RWPE2 (cell line): ENCODE data around the gene SPEF2.

Source experiments
- ATAC-seq: fragments of 200-7000 bp; cut with Tn5 transposase; 3 replicates; pipeline ENCODE4 v1.9.1; 2021; ENCODE audit warnings: low read depth
- DNase-seq: peaks from one replicate; pipeline ENCODE4 v3.0.0-alpha.2; 2020; ENCODE audit warnings: low spot score
- H3K27ac ChIP-seq: fragments of 450-650 bp; 2 replicates; pipeline ENCODE4 v1.5.1; 2017; ENCODE audit warnings: mild to moderate bottlenecking; ENCODE audit not compliant: poor library complexity, severe bottlenecking
- H3K27me3 ChIP-seq: fragments of 250-450 bp; sonication (Bioruptor Pico); 2 replicates; pipeline ENCODE4 v1.5.1; 2021; ENCODE audit warnings: mild to moderate bottlenecking, moderate library complexity; ENCODE audit not compliant: insufficient read depth, poor library complexity, severe bottlenecking
- H3K36me3 ChIP-seq: fragments of 250-450 bp; sonication (Bioruptor Pico); 2 replicates; pipeline ENCODE4 v1.5.1; 2020; ENCODE audit warnings: low read depth, mild to moderate bottlenecking, moderate library complexity
- H3K4me1 ChIP-seq: fragments of 250-450 bp; sonication (Bioruptor Pico); 2 replicates; pipeline ENCODE4 v1.5.1; 2021; ENCODE audit warnings: mild to moderate bottlenecking, moderate library complexity; ENCODE audit not compliant: insufficient read depth, poor library complexity, severe bottlenecking
- H3K4me3 ChIP-seq: fragments of 250-450 bp; sonication (Bioruptor Pico); 2 replicates; pipeline ENCODE4 v1.5.1; 2021; ENCODE audit warnings: mild to moderate bottlenecking, moderate library complexity; ENCODE audit not compliant: severe bottlenecking
- H3K9me3 ChIP-seq: fragments of 250-450 bp; sonication (Bioruptor Pico); 2 replicates; pipeline ENCODE4 v1.5.1; 2021; ENCODE audit warnings: mild to moderate bottlenecking, moderate library complexity; ENCODE audit not compliant: severe bottlenecking
- CTCF ChIP-seq: fragments of 450-650 bp; IDR thresholded peaks from one replicate; pipeline ENCODE4 v1.5.1; 2017; ENCODE audit warnings: mild to moderate bottlenecking, moderate library complexity; ENCODE audit not compliant: poor library complexity, severe bottlenecking

Gene SPEF2

GRCh38 chr5:35849860-35850259, 232.2 kb downstream of the SPEF2 start:
- no peak overlapping the region for H3K27ac ChIP-seq
- DNase-seq (no peak), ATAC-seq (no peak)
- peaks cover 10% of the 10 kb centered on the region for H3K9me3 ChIP-seq
- no peaks in the 10 kb centered on the region for H3K36me3 ChIP-seq
- H3K4me3 ChIP-seq: no peak overlapping the region
- H3K27me3 ChIP-seq: no peaks in the 10 kb centered on the region
- TF ChIP-seq CTCF: no peak
- peaks cover 12% of the 10 kb centered on the region for H3K4me1 ChIP-seq

DNA sequence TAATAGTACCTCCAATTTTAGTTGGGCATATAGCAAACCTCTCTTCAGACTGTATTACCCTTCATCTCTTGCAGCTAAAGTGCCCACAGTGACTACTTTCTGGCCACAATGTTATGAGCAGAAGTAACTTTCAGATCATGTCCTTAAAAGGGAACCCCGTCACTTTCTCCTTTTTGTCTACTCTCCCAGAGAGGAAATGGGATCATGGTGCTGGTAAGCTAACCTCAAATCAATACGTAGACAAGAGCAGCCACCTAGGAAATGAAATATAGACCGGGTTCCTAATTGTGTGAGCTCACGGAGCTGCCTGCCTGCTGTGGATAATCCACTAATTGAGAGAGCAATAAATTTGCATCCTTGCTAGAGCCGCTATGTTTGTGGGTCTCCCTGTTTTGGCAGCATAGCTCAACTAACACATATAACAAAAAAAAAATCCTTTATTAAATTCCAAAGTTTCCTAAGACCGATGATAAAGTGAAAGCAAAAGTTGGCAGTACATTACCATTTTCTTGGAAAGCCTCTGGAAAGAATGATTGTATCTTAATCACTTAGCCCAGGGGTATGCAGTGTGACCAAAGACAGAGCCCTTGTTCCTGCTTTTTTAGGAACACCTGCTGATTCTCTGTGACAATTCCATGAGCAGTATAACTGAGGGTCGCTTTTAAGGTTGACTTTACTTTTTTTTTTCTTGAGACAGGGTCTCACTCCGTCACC, 233.5 kb downstream of the SPEF2 start:
- no peak for ATAC-seq
- DNase-seq: no peak

DNA sequence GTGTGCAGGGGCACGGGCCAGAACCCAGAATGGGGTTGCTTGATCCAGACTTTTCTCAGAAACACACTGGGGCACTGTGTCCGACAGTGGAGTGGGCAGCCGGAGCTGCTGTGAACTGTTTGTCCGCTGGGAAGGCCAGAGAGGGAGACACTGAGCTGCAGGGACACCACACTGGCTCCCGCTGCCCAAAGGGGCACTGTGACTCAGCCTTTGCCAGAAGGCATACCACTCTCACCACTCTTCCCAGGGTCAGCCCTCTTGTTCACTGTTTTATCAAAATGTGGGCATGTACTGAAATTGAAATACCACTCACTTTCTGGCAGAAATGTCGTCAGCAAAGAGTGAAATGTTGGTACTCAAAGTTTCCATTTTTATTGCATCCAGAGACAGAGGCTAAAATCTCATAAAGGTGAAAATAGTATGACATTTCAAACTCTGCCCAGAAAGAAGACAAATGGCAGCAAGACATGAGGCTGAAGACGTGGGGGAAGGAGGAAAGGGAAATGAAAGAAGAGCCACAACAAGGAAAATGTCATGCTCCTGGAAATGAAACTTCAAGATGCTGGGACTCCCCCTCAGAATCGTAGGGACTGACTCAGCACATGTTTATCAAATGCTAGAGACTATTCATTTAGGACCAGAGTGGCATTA, 234.5 kb downstream of the SPEF2 start:
- H3K27ac ChIP-seq: peak overlapping the region; percentile 96
- H3K9me3 ChIP-seq: no peaks in the 10 kb centered on the region
- no peaks in the 10 kb centered on the region for H3K36me3 ChIP-seq
- H3K4me3 ChIP-seq: no peak overlapping the region
- ATAC-seq (no peak), DNase-seq (no peak)
- no peaks in the 10 kb centered on the region for H3K27me3 ChIP-seq
- no peak for TF ChIP-seq CTCF
- H3K4me1 ChIP-seq: peaks cover 35% of the 10 kb centered on the region

More for the DNA sequence above, 233.5 kb downstream of the SPEF2 start:
- Histone ChIP-seq H3K27me3 (no peaks in the 10 kb centered on the region), H3K4me3 (no peak overlapping the region), H3K4me1 (peaks cover 24% of the 10 kb centered on the region), H3K27ac (no peak overlapping the region), H3K36me3 (no peaks in the 10 kb centered on the region), H3K9me3 (no peaks in the 10 kb centered on the region)
- TF ChIP-seq CTCF: no peak

GRCh38 chr5:35852773-35853172, 235.1 kb downstream of the SPEF2 start:
- Histone ChIP-seq H3K27ac (peak overlapping the region; percentile 96), H3K9me3 (no peaks in the 10 kb centered on the region), H3K4me3 (no peak overlapping the region), H3K36me3 (no peaks in the 10 kb centered on the region), H3K4me1 (peaks cover 40% of the 10 kb centered on the region), H3K27me3 (no peaks in the 10 kb centered on the region)
- DNase-seq (no peak), ATAC-seq (no peak)
- TF ChIP-seq CTCF: no peak

- no peaks in the 10 kb centered on the region for H3K9me3 ChIP-seq
- H3K27me3 ChIP-seq: no peaks in the 10 kb centered on the region
- TF ChIP-seq CTCF: no peak
- peaks cover 47% of the 10 kb centered on the region for H3K4me1 ChIP-seq
- ATAC-seq: no peak
- H3K36me3 ChIP-seq: no peaks in the 10 kb centered on the region
- no peak for DNase-seq
- no peak overlapping the region for H3K4me3 ChIP-seq
- H3K27ac ChIP-seq: peak overlapping the region; percentile 96
These were observed 236.0 kb downstream of the SPEF2 start for GRCh38 chr5:35853631-35854030.
